ENCODE data around the gene CAPN12. TPM values are rescaled to one million over a fixed set of nuclear protein-coding genes. Genes with fewer than 3 reads are reported as not detected.
"Not testable (repeated sequence)": the region's sequence is repeated elsewhere in the genome, so short reads cannot be mapped to it uniquely, and the experiment has no call there.

Gene CAPN12, protein sequence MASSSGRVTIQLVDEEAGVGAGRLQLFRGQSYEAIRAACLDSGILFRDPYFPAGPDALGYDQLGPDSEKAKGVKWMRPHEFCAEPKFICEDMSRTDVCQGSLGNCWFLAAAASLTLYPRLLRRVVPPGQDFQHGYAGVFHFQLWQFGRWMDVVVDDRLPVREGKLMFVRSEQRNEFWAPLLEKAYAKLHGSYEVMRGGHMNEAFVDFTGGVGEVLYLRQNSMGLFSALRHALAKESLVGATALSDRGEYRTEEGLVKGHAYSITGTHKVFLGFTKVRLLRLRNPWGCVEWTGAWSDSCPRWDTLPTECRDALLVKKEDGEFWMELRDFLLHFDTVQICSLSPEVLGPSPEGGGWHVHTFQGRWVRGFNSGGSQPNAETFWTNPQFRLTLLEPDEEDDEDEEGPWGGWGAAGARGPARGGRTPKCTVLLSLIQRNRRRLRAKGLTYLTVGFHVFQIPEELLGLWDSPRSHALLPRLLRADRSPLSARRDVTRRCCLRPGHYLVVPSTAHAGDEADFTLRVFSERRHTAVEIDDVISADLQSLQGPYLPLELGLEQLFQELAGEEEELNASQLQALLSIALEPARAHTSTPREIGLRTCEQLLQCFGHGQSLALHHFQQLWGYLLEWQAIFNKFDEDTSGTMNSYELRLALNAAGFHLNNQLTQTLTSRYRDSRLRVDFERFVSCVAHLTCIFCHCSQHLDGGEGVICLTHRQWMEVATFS
- polyA plus RNA-seq (2013): 3.9 TPM

DNA sequence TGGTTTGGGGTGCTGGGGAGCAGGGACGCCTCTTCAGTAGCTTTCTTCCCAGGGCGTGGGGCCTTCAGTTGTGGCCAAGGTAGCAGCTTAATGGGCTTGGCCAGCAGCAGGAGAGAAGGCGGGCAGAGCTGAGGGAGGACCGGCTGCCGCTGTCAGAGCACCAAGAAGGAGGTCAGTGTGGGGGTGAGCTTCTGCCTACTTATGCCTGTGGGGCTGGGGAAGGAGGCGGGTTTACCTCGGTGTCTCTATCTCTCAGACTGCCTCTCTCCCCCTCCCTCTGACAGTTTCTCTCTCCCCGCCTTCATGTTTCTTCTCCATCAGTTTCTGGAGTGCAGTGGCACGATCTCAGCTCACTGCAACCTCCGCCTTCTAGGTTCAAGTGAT lies at the start of gene CAPN12:
TSS of gene CAPN12 (minus strand) at position 177 of the 384 bp plus-strand sequence. CDS start 309 bp downstream, outside the sequence.
- no peak for DNase-seq
- CTCF ChIA-PET: interaction anchor here (1.0 to 1.5 kb wide), 3 partner anchors 10 to 189 kb away, joined by 3 to 4 read pairs (median 3); no protein-coding TSS in a partner anchor

DNA sequence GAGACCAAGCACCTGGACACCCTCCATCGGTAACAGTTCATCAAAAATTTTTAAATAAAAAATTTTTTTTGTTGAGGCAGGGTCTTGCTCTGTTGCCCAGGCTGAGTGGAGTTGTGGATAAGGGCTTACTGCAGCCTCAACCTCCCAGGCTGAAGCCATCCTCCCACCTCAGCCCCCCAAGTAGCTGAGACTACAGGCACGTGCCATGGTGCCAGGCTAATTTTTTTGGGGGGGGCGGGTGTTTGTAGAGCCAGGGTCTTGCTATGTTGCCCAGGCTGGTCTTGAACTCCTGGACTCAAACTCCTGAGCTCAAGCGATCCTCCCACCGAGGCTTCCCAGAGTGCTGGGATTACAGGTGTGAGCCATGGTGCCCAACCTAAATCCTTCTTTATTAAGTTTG lies 49.4 kb upstream of the CAPN12 start:
- Histone ChIP-seq H3K36me3 (ENCODE audit: control insufficient read depth in 4 of 4, insufficient read depth in 4 of 4, low read length in 3 of 4) (no peaks in the 10 kb centered on the region), H3K4me3 (ENCODE audit: control insufficient read depth in 1 of 7, extremely low read depth in 1 of 7, insufficient read depth in 4 of 7, low read depth in 2 of 7, low read length in 6 of 7) (no peak overlapping the region), H3K9me3 (ENCODE audit: control extremely low read depth in 1 of 5, control insufficient read depth in 4 of 5, insufficient read depth in 2 of 5, low read depth in 1 of 5, low read length in 4 of 5) (no peaks in the 10 kb centered on the region), H3K4me1 (ENCODE audit: control extremely low read depth in 1 of 4, control insufficient read depth in 4 of 4, insufficient read depth in 4 of 4, low read length in 3 of 4) (peaks cover 0 to 12% (median 4%) of the 10 kb centered on the region in 4 experiments), H3K27me3 (replicated peaks in 2 of 5; ENCODE audit: control insufficient read depth in 4 of 5, insufficient read depth in 5 of 5, low read length in 4 of 5) (peaks cover 0 to 7% (median 0%) of the 10 kb centered on the region in 5 experiments), H3K27ac (ENCODE audit: insufficient read depth in 1 of 2, low read depth in 1 of 2, low read length in 2 of 2, poor library complexity in 1 of 2, severe bottlenecking in 2 of 2) (no peak overlapping the region)
- DNase-seq: no peak
- WGBS (ENCODE audit: insufficient coverage): 100% methylated on average over 2 of the region's 5 CpGs
- ChIA-PET POLR2A (no interaction called here), CTCF (interaction anchor here (1.1 kb wide), 2 partner anchors 26 to 139 kb away, joined by 3 read pairs; no protein-coding TSS in a partner anchor)

More for the DNA sequence above, at the start of gene CAPN12:
- H3K4me1 ChIP-seq (ENCODE audit: control extremely low read depth in 1 of 4, control insufficient read depth in 4 of 4, insufficient read depth in 4 of 4, low read length in 3 of 4): no peaks in the 10 kb centered on the region
- H3K36me3 ChIP-seq (ENCODE audit: control insufficient read depth in 4 of 4, insufficient read depth in 4 of 4, low read length in 3 of 4): no peaks in the 10 kb centered on the region
- WGBS (ENCODE audit: insufficient coverage): 93% methylated on average over 5 of the region's 10 CpGs
- peaks cover 0 to 2% (median 0%) of the 10 kb centered on the region in 5 experiments for H3K27me3 ChIP-seq (replicated peaks in 2 of 5; ENCODE audit: control insufficient read depth in 4 of 5, insufficient read depth in 5 of 5, low read length in 4 of 5)
- H3K27ac ChIP-seq (ENCODE audit: insufficient read depth in 1 of 2, low read depth in 1 of 2, low read length in 2 of 2, poor library complexity in 1 of 2, severe bottlenecking in 2 of 2): no peak within 1 kb of the TSS
- POLR2A ChIA-PET: interaction anchor here (0.6 kb wide), 1 partner anchor 224 kb away, joined by 3 read pairs; no protein-coding TSS in a partner anchor
- no peak within 1 kb of the TSS for H3K4me3 ChIP-seq (ENCODE audit: control insufficient read depth in 1 of 7, extremely low read depth in 1 of 7, insufficient read depth in 4 of 7, low read depth in 2 of 7, low read length in 6 of 7)
- H3K9me3 ChIP-seq (ENCODE audit: control extremely low read depth in 1 of 5, control insufficient read depth in 4 of 5, insufficient read depth in 2 of 5, low read depth in 1 of 5, low read length in 4 of 5): no peaks in the 10 kb centered on the region

DNA sequence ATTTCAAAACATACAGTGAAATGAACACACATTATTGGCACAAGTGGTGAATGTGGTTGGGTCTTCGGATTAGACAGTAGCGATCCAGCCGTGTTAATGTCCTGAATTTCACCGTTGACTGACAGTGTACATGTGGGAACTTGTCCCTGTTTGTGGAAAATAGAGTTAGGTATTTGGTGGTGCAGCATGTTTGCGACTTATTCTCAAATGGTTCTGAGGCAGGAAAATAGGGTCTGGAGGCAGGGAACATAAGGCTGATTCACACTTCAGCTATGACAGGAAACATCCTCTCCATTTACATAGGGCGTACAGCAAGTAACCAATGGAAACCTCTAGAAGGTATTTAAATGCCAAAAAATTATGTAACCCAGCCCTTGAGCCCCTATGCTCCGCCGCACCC lies 48.9 kb upstream of the CAPN12 start:
- H3K36me3 ChIP-seq (ENCODE audit: control insufficient read depth in 4 of 4, insufficient read depth in 4 of 4, low read length in 3 of 4): no peaks in the 10 kb centered on the region
- no peaks in the 10 kb centered on the region for H3K9me3 ChIP-seq (ENCODE audit: control extremely low read depth in 1 of 5, control insufficient read depth in 4 of 5, insufficient read depth in 2 of 5, low read depth in 1 of 5, low read length in 4 of 5)
- DNase-seq: no peak
- 95% methylated on average over 6 of the region's 8 CpGs for WGBS (ENCODE audit: insufficient coverage)
- peak overlapping the region in 4 of 7 experiments; percentile 40 to 76 (median 61) for H3K4me3 ChIP-seq (ENCODE audit: control insufficient read depth in 1 of 7, extremely low read depth in 1 of 7, insufficient read depth in 4 of 7, low read depth in 2 of 7, low read length in 6 of 7)
- H3K27ac ChIP-seq (ENCODE audit: insufficient read depth in 1 of 2, low read depth in 1 of 2, low read length in 2 of 2, poor library complexity in 1 of 2, severe bottlenecking in 2 of 2): no peak overlapping the region
- CTCF ChIA-PET: interaction anchor here (0.6 to 1.6 kb wide), 6 partner anchors 15 to 151 kb away, joined by 3 to 5 read pairs (median 3); partner anchors contain the start of gene LGALS7
- H3K4me1 ChIP-seq (ENCODE audit: control extremely low read depth in 1 of 4, control insufficient read depth in 4 of 4, insufficient read depth in 4 of 4, low read length in 3 of 4): peaks cover 0 to 12% (median 4%) of the 10 kb centered on the region in 4 experiments
- POLR2A ChIA-PET: interaction anchor here (0.8 kb wide), 1 partner anchor 39 kb away, joined by 3 read pairs; the partner anchor contains the start of gene ECH1
- H3K27me3 ChIP-seq (replicated peaks in 2 of 5; ENCODE audit: control insufficient read depth in 4 of 5, insufficient read depth in 5 of 5, low read length in 4 of 5): peaks cover 0 to 7% (median 0%) of the 10 kb centered on the region in 5 experiments

DNA sequence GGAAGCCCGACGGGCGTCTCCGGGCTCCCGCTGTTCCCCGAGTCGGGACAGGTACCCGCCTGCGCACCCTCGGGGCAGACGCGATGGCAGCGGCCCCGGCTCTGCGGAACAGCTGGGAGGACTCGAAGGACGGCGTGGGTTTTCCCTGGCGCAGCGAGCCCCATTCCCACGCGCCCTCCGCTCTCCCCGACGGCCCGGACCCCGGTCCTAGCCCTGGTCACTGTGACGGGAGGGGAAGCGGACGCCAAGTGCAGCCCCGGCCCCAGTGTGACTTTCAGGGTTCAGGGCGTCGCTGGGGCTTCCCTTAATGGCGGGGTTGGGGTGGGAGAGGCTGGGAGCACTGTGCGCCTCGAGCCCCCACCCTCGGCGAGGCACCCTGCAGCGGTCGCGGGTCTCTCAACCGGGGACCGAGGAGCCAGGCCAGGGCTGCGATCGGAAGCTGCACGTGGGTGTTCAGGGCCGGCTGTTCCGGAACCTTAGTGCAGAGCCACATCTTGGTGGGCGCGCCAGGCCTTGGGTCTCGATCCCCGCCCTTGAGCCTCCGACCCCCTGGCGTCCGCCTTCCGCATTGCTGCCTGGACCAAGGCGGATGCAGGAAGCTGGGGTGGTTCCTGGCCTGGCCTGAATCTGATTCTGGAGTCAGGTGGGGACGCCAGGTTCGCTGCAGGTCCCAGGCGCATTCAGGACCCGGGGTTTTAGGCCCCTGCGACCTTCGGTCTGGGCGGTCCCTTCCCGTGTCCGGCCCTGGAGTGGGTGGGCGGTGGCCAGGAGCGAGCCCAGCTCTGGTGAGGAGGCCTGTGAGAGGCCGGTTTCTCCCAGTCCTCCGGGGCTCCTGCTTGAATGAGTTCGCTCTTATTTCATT lies 48.2 kb upstream of the CAPN12 start:
- Histone ChIP-seq H3K27ac (ENCODE audit: insufficient read depth in 1 of 2, low read depth in 1 of 2, low read length in 2 of 2, poor library complexity in 1 of 2, severe bottlenecking in 2 of 2) (no peak overlapping the region), H3K27me3 (replicated peaks in 2 of 5; ENCODE audit: control insufficient read depth in 4 of 5, insufficient read depth in 5 of 5, low read length in 4 of 5) (peaks cover 0 to 7% (median 0%) of the 10 kb centered on the region in 5 experiments), H3K9me3 (ENCODE audit: control extremely low read depth in 1 of 5, control insufficient read depth in 4 of 5, insufficient read depth in 2 of 5, low read depth in 1 of 5, low read length in 4 of 5) (no peaks in the 10 kb centered on the region), H3K4me1 (ENCODE audit: control extremely low read depth in 1 of 4, control insufficient read depth in 4 of 4, insufficient read depth in 4 of 4, low read length in 3 of 4) (peaks cover 0 to 12% (median 4%) of the 10 kb centered on the region in 4 experiments), H3K4me3 (ENCODE audit: control insufficient read depth in 1 of 7, extremely low read depth in 1 of 7, insufficient read depth in 4 of 7, low read depth in 2 of 7, low read length in 6 of 7) (peak overlapping the region in 6 of 7 experiments; percentile 19 to 76 (median 51)), H3K36me3 (ENCODE audit: control insufficient read depth in 4 of 4, insufficient read depth in 4 of 4, low read length in 3 of 4) (no peaks in the 10 kb centered on the region)
- WGBS (ENCODE audit: insufficient coverage): 2% methylated on average over 28 of the region's 71 CpGs
- CTCF ChIA-PET: interaction anchor here (0.6 to 1.6 kb wide), 6 partner anchors 14 to 152 kb away, joined by 3 to 5 read pairs (median 3); partner anchors contain the start of gene LGALS7
- POLR2A ChIA-PET: interaction anchor here (0.8 kb wide), 1 partner anchor 39 kb away, joined by 3 read pairs; the partner anchor contains the start of gene ECH1
- peak; percentile 67 to 88 (median 83) for DNase-seq

DNA sequence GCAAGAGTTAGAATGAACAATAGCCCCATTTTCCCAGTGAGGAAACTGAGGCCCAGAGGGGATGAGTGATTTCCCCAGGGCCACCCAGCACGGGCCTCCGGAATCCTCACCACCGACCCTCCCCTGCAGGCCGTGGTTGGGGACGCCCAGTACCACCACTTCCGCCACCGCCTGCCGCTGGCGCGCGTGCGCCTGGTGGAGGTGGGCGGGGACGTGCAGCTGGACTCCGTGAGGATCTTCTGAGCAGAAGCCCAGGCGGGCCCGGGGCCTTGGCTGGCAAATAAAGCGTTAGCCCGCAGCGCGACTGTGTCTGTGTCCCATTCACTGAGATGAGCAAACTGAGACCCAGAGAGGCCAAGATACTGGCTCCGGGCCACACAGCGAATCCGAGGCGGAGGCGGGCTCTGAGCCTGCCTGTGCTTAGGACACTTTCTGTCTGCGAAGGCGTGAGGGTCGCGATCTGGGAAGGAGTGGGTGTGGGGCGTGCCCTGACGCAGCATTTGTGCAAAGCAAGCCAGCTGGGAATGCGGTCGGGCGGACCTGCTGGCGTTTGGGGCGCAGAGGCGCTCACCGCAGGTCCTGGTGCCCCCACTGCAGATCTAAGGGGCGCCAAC lies 47.3 kb upstream of the CAPN12 start:
- DNase-seq; H3K27ac ChIP-seq (ENCODE audit: insufficient read depth in 1 of 2, low read depth in 1 of 2, low read length in 2 of 2, poor library complexity in 1 of 2, severe bottlenecking in 2 of 2); POLR2A ChIA-PET; H3K27me3 ChIP-seq (replicated peaks in 2 of 5; ENCODE audit: control insufficient read depth in 4 of 5, insufficient read depth in 5 of 5, low read length in 4 of 5); H3K9me3 ChIP-seq (ENCODE audit: control extremely low read depth in 1 of 5, control insufficient read depth in 4 of 5, insufficient read depth in 2 of 5, low read depth in 1 of 5, low read length in 4 of 5); H3K4me3 ChIP-seq (ENCODE audit: control insufficient read depth in 1 of 7, extremely low read depth in 1 of 7, insufficient read depth in 4 of 7, low read depth in 2 of 7, low read length in 6 of 7); H3K36me3 ChIP-seq (ENCODE audit: control insufficient read depth in 4 of 4, insufficient read depth in 4 of 4, low read length in 3 of 4): not testable (repeated sequence)
- H3K4me1 ChIP-seq (ENCODE audit: control extremely low read depth in 1 of 4, control insufficient read depth in 4 of 4, insufficient read depth in 4 of 4, low read length in 3 of 4): peaks cover 0 to 12% (median 4%) of the 10 kb centered on the region in 4 experiments
- CTCF ChIA-PET: interaction anchor here (1.6 kb wide), 1 partner anchor 17 kb away, joined by 5 read pairs; the partner anchor contains the start of gene LGALS7
- no CpG with 5 or more reads among the region's 40 CpGs for WGBS (ENCODE audit: insufficient coverage)
